ENCODE measurements around the gene TNS2.
"Not testable (repeated sequence)": the region's sequence is repeated elsewhere in the genome, so short reads cannot be mapped to it uniquely, and the experiment has no call there.

The TNS2 gene

GRCh38 chr12:53049571-53050318, at the start of gene TNS2:
Gene TNS2 (plus strand): TSS chr12:53050065. CDS start chr12:53050186, 121 bp downstream.
- no peak for DNase-seq (ENCODE audit: low read depth in 3 of 3)

GRCh38 chr12:53004178-53004577, 45.7 kb upstream of the TNS2 start:
- DNase-seq (ENCODE audit: low read depth in 3 of 3) = no peak

- no peak for DNase-seq (ENCODE audit: low read depth in 3 of 3)
These were observed 45.3 kb upstream of the TNS2 start for GRCh38 chr12:53004582-53004981.

- DNase-seq (ENCODE audit: low read depth in 3 of 3) = no peak
These were observed 44.5 kb upstream of the TNS2 start for GRCh38 chr12:53005215-53005985.

- DNase-seq (ENCODE audit: low read depth in 3 of 3) = peak; percentile 99 to 100 (median 99)
These were observed 43.7 kb upstream of the TNS2 start, which contains the start of gene EIF4B for GRCh38 chr12:53005986-53006809. Gene EIF4B (plus strand): TSS chr12:53006456. CDS start chr12:53006484, 28 bp downstream.

- peak; percentile 72 to 76 (median 75) for DNase-seq (ENCODE audit: low read depth in 3 of 3)
These were observed 43.0 kb upstream of the TNS2 start for GRCh38 chr12:53006810-53007309.

- DNase-seq (ENCODE audit: low read depth in 3 of 3) = no peak
These were observed 42.5 kb upstream of the TNS2 start for GRCh38 chr12:53007343-53007742.

GRCh38 chr12:53008760-53009159, 41.1 kb upstream of the TNS2 start:
- DNase-seq (ENCODE audit: low read depth in 3 of 3) = not testable (repeated sequence)

GRCh38 chr12:53010955-53011354, 38.9 kb upstream of the TNS2 start:
- no peak for DNase-seq (ENCODE audit: low read depth in 3 of 3)

GRCh38 chr12:53011889-53012288, 38.0 kb upstream of the TNS2 start:
- DNase-seq (ENCODE audit: low read depth in 3 of 3) = no peak

GRCh38 chr12:53012928-53013327, 36.9 kb upstream of the TNS2 start:
- no peak for DNase-seq (ENCODE audit: low read depth in 3 of 3)

GRCh38 chr12:53014709-53015108, 35.2 kb upstream of the TNS2 start:
- DNase-seq (ENCODE audit: low read depth in 3 of 3) = no peak

- no peak for DNase-seq (ENCODE audit: low read depth in 3 of 3)
These were observed 24.6 kb upstream of the TNS2 start for GRCh38 chr12:53025250-53025649.

GRCh38 chr12:53027014-53027413, 22.9 kb upstream of the TNS2 start:
- not testable (repeated sequence) for DNase-seq (ENCODE audit: low read depth in 3 of 3)

GRCh38 chr12:53031616-53032015, 18.2 kb upstream of the TNS2 start:
- no peak for DNase-seq (ENCODE audit: low read depth in 3 of 3)

GRCh38 chr12:53033832-53034231, 16.0 kb upstream of the TNS2 start:
- DNase-seq (ENCODE audit: low read depth in 3 of 3) = not testable (repeated sequence)

- no peak for DNase-seq (ENCODE audit: low read depth in 3 of 3)
These were observed 15.4 kb upstream of the TNS2 start for GRCh38 chr12:53034459-53034858.

- no peak for DNase-seq (ENCODE audit: low read depth in 3 of 3)
These were observed 13.1 kb upstream of the TNS2 start for GRCh38 chr12:53036802-53037201.

GRCh38 chr12:53039851-53040250, 10.0 kb upstream of the TNS2 start:
- no peak for DNase-seq (ENCODE audit: low read depth in 3 of 3)

- no peak for DNase-seq (ENCODE audit: low read depth in 3 of 3)
These were observed 7.0 kb upstream of the TNS2 start for GRCh38 chr12:53042607-53043454.

- DNase-seq (ENCODE audit: low read depth in 3 of 3) = no peak
These were observed 5.7 kb upstream of the TNS2 start for GRCh38 chr12:53044052-53044581.

Data from stimulated activated CD4-positive, alpha-beta T cell treated with anti-CD3 and anti-CD28 coated beads, TNF-alpha, amount 100 ng/mL, for 4 hours (primary cell).